Fibroblast of skin of left quadriceps (primary cell): Measurements from ENCODE around the gene MRFAP1.
"Not testable (repeated sequence)": the region's sequence is repeated elsewhere in the genome, so short reads cannot be mapped to it uniquely, and the experiment has no call there.

Experiments
- DNase-seq, 2 experiments: peaks; one replicate each; pipeline ENCODE4 v3.0.0-alpha.2; 2013; ENCODE audit warnings: low read depth in 2 of 2

Gene MRFAP1

GRCh38 chr4:6634746-6635145, 5.7 kb upstream of the MRFAP1 start:
- DNase-seq = no peak

DNA sequence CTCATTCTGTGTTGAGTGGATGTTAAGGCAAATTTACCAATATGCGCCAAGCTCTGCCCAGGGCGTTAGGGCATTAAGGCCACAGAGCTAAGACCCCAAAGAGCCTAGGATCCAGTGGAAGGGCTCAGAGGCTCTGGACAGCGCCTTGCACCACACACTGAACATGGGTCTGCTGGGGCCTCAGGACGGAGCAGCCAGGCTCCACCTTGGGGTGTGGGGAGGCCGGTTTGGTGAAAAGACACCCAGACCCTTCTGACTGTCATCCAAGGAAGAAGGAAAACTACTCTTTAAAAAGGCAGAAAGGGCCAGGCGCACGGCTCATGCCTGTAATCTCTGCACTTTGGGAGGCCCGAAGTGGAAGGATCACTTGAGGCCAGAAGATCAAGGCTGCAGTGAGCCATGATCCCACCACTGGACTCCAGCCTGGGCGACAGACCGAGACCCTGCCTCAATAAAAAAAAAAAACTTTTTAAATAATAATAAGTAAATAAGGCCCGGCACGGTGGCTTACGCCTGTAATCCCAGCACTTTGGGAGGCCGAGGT, 1.3 kb upstream of the MRFAP1 start:
- DNase-seq = no peak

GRCh38 chr4:6641164-6641970, 882 bp downstream of the MRFAP1 start:
- no peak for DNase-seq

DNA sequence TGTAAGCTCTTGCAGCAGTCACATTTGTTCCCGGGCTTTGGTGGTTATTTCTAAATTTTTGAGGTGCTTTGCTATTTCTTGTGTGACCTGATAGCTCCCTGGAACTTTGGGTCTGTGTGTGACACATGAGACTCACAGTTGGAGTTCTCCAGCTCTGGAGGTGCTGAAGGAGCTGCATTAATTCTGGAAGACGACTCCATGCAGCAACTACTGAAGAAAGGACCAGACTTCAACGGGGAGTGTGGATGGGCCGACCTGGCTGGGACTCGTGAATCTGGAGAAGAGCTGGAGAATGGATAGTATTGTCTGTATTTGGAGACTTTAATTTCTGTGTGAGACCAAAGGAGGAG, 1.5 kb downstream of the MRFAP1 start:
- DNase-seq = no peak

GRCh38 chr4:6643141-6643847, 2.8 kb downstream of the MRFAP1 start:
- DNase-seq = no peak

GRCh38 chr4:6644792-6645530, 4.5 kb downstream of the MRFAP1 start:
- no peak for DNase-seq

- no peak for DNase-seq
Observed at GRCh38 chr4:6647169-6647568, 6.7 kb downstream of the MRFAP1 start.

DNA sequence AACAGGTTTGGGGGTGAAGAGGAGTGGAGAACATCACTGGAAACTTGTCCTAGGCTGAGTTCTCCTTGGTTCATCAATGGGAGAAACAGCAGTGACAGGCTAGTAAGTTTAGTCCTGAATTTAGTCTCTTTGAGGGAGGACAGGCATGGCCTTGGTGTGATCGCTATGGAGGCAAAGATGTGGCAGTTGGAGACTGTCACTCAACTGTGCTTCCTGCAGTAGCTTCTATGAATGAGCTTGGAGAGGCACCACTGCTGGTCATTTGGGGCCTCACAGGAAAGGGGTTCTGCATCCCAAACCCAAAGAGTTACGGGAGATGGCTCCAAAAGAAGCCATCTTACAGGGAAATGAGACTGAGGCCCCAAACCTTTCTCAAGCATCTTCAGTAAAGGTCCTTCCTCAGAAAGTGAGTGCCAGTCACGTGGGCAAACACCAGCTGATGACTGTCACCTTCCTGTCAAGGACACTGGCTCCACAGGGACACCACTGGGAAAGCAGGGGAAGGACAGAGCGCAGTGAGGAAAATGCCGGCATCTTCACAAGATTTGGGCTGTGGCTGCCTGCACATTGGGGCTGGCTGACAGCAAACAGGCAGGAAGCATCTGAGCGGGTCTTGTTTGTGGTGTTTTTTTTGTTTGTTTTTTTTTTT, 7.2 kb downstream of the MRFAP1 start:
- DNase-seq = no peak

- DNase-seq = no peak
Observed at GRCh38 chr4:6649216-6649615, 8.7 kb downstream of the MRFAP1 start.

- not testable (repeated sequence) for DNase-seq
Observed at GRCh38 chr4:6654211-6654610, 13.7 kb downstream of the MRFAP1 start.

DNA sequence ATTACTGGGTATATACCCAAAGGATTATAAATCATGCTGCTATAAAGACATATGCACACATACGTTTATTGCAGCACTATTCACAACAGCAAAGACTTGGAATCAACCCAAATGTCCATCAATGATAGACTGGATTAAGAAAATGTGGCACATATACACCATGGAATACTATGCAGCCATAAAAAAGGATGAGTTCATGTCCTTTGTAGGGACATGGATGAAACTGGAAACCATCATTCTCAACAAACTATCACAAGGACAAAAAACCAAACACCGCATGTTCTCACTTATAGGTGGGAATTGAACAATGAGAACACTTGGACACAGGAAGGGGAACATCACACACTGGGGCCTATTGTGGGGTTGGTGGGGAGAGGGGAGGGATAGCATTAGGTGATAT, 14.8 kb downstream of the MRFAP1 start:
- DNase-seq = not testable (repeated sequence)

DNA sequence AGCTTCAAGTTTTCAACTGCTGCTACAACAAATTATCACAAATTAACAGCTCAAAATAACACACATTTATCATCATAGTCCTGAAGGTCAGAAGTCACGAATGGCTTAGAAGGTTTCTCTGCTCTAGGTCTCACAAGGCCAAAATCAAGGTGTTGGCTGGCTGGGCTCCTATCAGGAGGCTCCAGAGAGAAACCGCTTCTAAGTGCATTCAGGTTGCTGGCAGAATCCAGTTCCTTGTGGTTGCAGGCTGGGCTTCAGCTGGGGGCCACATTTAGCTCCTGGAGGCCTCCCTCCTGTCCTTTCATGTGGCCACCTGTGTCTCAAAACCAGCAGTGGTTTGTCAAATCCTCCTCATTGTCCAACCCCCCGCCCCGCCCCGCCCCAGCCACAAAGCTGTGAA, 15.4 kb downstream of the MRFAP1 start:
- no peak for DNase-seq

DNA sequence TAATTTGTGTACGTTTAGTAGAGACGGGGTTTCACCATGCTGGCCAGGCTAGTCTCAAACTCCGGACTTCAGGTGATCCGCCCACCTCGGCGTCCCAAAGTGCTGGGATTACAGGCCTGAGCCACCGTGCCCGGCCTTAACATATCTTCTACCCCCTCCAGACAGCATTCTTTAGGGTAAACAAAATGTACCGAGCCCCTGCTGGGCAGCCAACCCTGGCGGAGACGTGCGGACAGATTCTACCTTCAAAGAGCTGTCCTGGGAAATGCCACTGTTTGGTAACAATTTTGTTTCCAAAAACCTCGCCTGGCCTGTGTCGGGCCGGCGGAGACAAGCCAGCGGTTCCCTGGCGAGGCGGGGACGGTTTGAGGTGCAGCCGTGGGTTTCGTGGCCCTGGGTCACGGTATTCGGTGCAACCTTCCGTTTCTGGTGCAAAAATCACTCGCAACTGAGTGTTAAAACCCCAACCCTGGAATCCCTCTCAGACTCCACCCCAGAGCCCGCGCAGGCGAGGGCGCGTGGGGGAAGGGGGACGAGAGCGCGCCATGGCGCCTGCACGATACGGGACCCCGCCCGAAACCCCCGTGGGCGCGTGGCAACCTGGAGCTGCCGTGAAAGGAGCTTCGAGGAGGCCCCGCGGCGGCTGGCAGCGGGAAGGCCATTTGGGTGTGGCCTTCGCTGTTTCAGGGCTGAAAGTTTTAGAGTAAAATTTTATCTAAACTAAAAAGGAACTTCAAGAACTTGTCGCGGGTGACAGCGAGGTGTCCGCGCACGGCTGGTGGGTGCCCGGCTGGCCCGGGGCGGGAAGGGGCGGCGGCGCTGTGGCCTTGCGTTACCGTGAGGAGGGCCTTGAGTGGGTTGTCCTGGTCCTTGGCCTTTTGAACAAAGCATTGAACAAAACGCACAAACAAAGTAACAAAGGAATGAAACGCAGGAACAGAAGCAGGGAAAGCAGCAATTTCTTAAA, 17.0 kb downstream of the MRFAP1 start:
- no peak for DNase-seq

DNA sequence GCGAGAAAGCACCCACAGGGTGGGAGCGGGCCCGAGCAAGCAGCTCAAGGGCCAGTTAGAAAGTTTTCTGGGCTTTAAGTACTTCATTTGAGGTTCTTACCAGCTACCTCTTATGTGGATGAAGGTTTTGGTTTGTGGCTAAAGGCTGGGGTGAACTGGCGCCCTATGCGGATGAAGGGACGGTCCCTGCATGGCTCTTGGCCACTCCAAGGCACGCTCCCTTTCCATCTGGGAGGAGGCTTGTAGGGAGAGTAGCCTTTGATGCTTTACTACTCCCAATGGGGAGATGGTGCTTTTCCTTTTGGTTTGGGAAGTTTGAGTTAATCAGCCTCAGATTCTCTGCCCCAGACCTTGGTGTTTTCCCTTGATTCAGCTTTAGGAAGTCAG, 17.7 kb downstream of the MRFAP1 start:
- DNase-seq = no peak

GRCh38 chr4:6658597-6659075, 18.2 kb downstream of the MRFAP1 start:
- DNase-seq = no peak

DNA sequence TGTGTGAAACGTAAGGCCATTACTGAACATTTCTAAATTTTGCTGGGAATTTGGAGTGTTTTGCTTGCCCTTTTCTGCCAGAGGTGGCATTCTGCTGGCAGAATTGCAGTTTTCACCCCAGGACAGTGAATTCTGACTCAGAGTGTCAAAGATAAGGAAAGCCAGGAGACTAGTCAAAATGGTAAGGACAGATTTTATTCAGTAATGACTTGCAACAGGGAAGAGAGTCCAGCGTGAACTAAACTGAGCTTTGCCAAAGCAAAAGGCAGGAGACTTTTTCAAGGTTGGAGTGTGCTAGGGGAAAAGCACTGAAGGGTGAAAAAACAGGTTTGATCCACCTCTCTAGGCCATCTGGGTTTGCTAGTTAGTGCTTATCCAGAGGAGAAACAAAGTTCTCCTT, 19.4 kb downstream of the MRFAP1 start:
- no peak for DNase-seq

DNA sequence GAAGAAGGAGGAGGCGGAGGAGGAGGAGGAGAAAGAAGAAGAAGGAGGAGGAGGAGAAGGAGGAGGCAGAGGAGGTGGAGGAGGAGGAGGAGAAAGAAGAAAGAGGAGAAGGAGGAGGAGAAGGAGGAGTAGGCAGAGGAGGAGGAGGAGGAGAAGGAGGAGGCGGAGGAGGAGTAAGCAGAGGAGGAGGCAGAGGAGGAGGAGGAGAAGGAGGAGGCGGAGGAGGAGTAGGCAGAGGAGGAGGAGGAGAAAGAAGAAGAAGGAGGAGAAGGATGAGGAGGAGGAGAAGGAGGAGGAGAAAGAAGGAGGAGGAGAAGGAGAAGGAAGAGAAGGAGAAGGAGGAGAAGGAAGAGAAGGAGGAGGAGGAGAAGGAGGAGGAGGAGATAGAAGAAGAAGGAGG, 19.9 kb downstream of the MRFAP1 start:
- DNase-seq = no peak

- no peak for DNase-seq
Observed at GRCh38 chr4:6662591-6662990, 22.1 kb downstream of the MRFAP1 start.

GRCh38 chr4:6663596-6664393, 23.3 kb downstream of the MRFAP1 start:
- no peak for DNase-seq

DNA sequence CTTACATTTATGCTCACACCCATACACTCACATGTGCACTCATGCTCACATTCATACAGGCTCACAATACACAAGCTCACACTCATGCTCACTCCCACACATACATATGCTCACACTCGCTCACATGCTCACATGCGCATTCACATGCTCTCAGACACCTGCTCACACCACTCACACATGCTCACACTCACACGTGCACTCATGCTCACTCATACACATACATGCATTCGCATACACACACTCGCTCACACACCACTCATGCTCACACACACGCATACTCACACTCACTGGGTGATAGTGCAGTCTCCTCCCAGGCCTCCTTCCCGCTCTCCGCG, 24.8 kb downstream of the MRFAP1 start:
- DNase-seq = no peak
